ENCODE results near the gene EMSY.
"Not testable (repeated sequence)": the region's sequence is repeated elsewhere in the genome, so short reads cannot be mapped to it uniquely, and the experiment has no call there.

EMSY gene

GRCh38 chr11:76577226-76577920, 132.6 kb downstream of the EMSY start:
- no peak for DNase-seq

- DNase-seq, result no peak
Measured at GRCh38 chr11:76577921-76578653, 133.3 kb downstream of the EMSY start.

- DNase-seq, result no peak
Measured at GRCh38 chr11:76578654-76579055, 133.8 kb downstream of the EMSY start.

- DNase-seq, result no peak
Measured at GRCh38 chr11:76579056-76579751, 134.4 kb downstream of the EMSY start.

- DNase-seq, result no peak
Measured at GRCh38 chr11:76579752-76580151, 134.9 kb downstream of the EMSY start.

- not testable (repeated sequence) for DNase-seq
Measured at GRCh38 chr11:76582471-76582870, 137.7 kb downstream of the EMSY start.

- DNase-seq, result no peak
Measured at GRCh38 chr11:76587820-76588454, 143.1 kb downstream of the EMSY start.

- peak; percentile 69 for DNase-seq
Measured at GRCh38 chr11:76588455-76589325, 143.9 kb downstream of the EMSY start.

GRCh38 chr11:76589477-76589876, 144.7 kb downstream of the EMSY start:
- DNase-seq, result no peak

GRCh38 chr11:76589964-76590950, 145.4 kb downstream of the EMSY start:
- DNase-seq, result no peak

GRCh38 chr11:76591416-76591815, 146.6 kb downstream of the EMSY start:
- DNase-seq, result no peak

- no peak for DNase-seq
Measured at GRCh38 chr11:76592025-76592914, 147.5 kb downstream of the EMSY start.

- no peak for DNase-seq
Measured at GRCh38 chr11:76592961-76593360, 148.1 kb downstream of the EMSY start.

- not testable (repeated sequence) for DNase-seq
Measured at GRCh38 chr11:76595091-76595490, 150.3 kb downstream of the EMSY start.

GRCh38 chr11:76596652-76597051, 151.8 kb downstream of the EMSY start:
- no peak for DNase-seq

- DNase-seq, result no peak
Measured at GRCh38 chr11:76597533-76598425, 153.0 kb downstream of the EMSY start.

GRCh38 chr11:76598426-76598839, 153.6 kb downstream of the EMSY start:
- DNase-seq, result no peak

- no peak for DNase-seq
Measured at GRCh38 chr11:76599041-76600013, 154.5 kb downstream of the EMSY start.
